GM21737 (cell line): ENCODE results near the gene TEK.
"Not testable (repeated sequence)": the region's sequence is repeated elsewhere in the genome, so short reads cannot be mapped to it uniquely, and the experiment has no call there.

Experiments used
- ATAC-seq: cut with Tn5 transposase; IDR thresholded peaks from one replicate; pipeline ENCODE4 v1.9.1; 2021; ENCODE audit warnings: mild to moderate bottlenecking, moderate library complexity; ENCODE audit not compliant: unreplicated experiment

TEK gene

GRCh38 chr9:27210588-27210987 lies 101.6 kb downstream of the TEK start:
- ATAC-seq, result no peak

- no peak for ATAC-seq
Measured at GRCh38 chr9:27212191-27212590, 103.2 kb downstream of the TEK start.

- no peak for ATAC-seq
Measured at GRCh38 chr9:27212621-27213020, 103.6 kb downstream of the TEK start.

- no peak for ATAC-seq
Measured at GRCh38 chr9:27227192-27227591, 118.2 kb downstream of the TEK start.

GRCh38 chr9:27239648-27240047 lies 130.6 kb downstream of the TEK start:
- ATAC-seq, result not testable (repeated sequence)

- no peak for ATAC-seq
Measured at GRCh38 chr9:27247756-27248155, 138.7 kb downstream of the TEK start.

- no peak for ATAC-seq
Measured at GRCh38 chr9:27248702-27249101, 139.7 kb downstream of the TEK start.

GRCh38 chr9:27258662-27259061 lies 149.6 kb downstream of the TEK start:
- no peak for ATAC-seq

GRCh38 chr9:27260789-27261516 lies 151.9 kb downstream of the TEK start:
- no peak for ATAC-seq

- ATAC-seq, result no peak
Measured at GRCh38 chr9:27261517-27262211, 152.6 kb downstream of the TEK start.

GRCh38 chr9:27272103-27272502 lies 163.1 kb downstream of the TEK start:
- ATAC-seq, result no peak

- ATAC-seq, result no peak
Measured at GRCh38 chr9:27273186-27273585, 164.2 kb downstream of the TEK start.

- ATAC-seq, result no peak
Measured at GRCh38 chr9:27276193-27277030, 167.4 kb downstream of the TEK start.

GRCh38 chr9:27278374-27278773 lies 169.3 kb downstream of the TEK start:
- ATAC-seq, result no peak

- ATAC-seq, result no peak
Measured at GRCh38 chr9:27279611-27280010, 170.6 kb downstream of the TEK start.
